Measurements from ENCODE around the gene PTCH2.

PTCH2 gene

DNA sequence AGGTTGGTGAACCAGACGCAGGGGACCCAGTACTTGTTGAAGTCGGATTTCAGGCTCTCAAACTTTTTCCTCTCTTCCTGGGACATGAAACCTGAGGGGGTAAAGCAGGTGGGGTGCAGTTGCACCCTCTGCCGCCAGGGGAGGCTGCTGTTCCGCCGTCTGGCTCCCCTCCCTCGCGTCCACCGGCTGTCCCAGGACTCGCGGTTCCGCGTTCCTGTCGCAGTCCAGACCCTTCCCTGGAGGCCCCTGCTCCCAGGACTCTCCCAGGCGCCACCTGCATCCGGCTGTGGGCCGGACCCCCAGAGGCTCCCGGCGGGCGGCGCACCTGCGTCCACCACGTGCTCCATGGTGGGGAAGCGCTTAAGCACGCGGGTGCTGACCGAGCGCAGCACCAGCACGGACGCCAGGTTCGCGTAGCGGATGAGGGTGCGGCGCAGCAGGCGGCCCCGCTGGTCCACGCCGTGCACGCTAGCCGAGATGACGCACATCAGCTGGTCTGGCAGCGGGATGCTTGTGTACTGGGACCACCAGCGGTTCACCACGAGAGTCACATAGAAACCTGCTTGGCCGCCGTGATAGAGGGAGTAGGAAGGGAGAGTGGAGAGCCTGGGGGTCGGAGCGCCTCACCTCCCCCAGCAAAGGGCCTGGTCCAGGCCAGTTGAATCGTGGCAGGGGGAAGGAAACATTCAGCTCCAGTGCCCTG, 56.8 kb downstream of the PTCH2 start:
- in situ Hi-C loops (cut with HindIII; ENCODE audit: low pct_unique_long_range_greater_than_20kb, low sequenced_read_pairs), result no loop called here
- no peak for DNase-seq (ENCODE audit: low read depth in 1 of 2, low spot score in 1 of 2)
- no peak for TF ChIP-seq JUND (IDR thresholded peaks at IDR 0.05; ENCODE audit: low read depth)

- no peak for TF ChIP-seq JUND (IDR thresholded peaks at IDR 0.05; ENCODE audit: low read depth)
- DNase-seq (ENCODE audit: low read depth in 1 of 2, low spot score in 1 of 2), result no peak
- in situ Hi-C loops (cut with HindIII; ENCODE audit: low pct_unique_long_range_greater_than_20kb, low sequenced_read_pairs), result no loop called here
Observed at GRCh38 chr1:44785501-44786137, 57.4 kb downstream of the PTCH2 start.

- no peak for TF ChIP-seq JUND (IDR thresholded peaks at IDR 0.05; ENCODE audit: low read depth)
- no peak for DNase-seq (ENCODE audit: low read depth in 1 of 2, low spot score in 1 of 2)
- in situ Hi-C loops (cut with HindIII; ENCODE audit: low pct_unique_long_range_greater_than_20kb, low sequenced_read_pairs), result no loop called here
Observed at GRCh38 chr1:44785029-44785380, 58.0 kb downstream of the PTCH2 start.

- DNase-seq (ENCODE audit: low read depth in 1 of 2, low spot score in 1 of 2), result no peak
- TF ChIP-seq JUND (IDR thresholded peaks at IDR 0.05; ENCODE audit: low read depth), result no peak
- in situ Hi-C loops (cut with HindIII; ENCODE audit: low pct_unique_long_range_greater_than_20kb, low sequenced_read_pairs), result no loop called here
Observed at GRCh38 chr1:44784094-44785028, 58.7 kb downstream of the PTCH2 start.

- no peak for DNase-seq (ENCODE audit: low read depth in 1 of 2, low spot score in 1 of 2)
- TF ChIP-seq JUND (IDR thresholded peaks at IDR 0.05; ENCODE audit: low read depth), result no peak
- in situ Hi-C loops (cut with HindIII; ENCODE audit: low pct_unique_long_range_greater_than_20kb, low sequenced_read_pairs), result no loop called here
Observed at GRCh38 chr1:44783697-44784093, 59.4 kb downstream of the PTCH2 start.

DNA sequence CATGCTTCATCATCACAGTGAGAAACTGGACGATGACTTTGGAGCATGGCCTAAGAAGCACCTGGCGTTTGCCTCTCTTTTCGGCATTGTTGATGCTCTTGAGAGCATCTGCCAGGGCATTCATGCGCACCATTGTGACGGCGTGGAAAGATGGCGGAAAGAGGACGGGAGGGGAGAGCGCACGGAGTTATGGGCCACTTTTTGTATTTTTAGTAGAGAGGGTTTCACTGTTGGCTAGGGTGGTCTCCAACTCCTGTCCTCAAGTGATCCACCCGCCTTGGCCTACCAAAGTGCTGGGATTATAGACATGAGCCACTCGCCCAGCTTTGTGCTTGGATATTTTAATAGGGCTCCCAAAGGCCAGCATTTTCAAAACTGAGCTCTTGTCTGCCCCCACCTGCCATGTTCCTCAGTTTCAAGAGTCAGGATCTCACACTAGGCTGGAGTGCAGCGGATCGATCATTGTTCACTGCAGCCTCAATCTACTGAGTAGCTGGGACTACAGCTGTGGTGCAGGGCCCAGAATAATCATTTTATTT, 62.4 kb downstream of the PTCH2 start:
- in situ Hi-C loops (cut with HindIII; ENCODE audit: low pct_unique_long_range_greater_than_20kb, low sequenced_read_pairs), result no loop called here
- no peak for DNase-seq (ENCODE audit: low read depth in 1 of 2, low spot score in 1 of 2)
- no peak for TF ChIP-seq JUND (IDR thresholded peaks at IDR 0.05; ENCODE audit: low read depth)

GRCh38 chr1:44778705-44779576, 64.1 kb downstream of the PTCH2 start:
- no peak for DNase-seq (ENCODE audit: low read depth in 1 of 2, low spot score in 1 of 2)
- no peak for TF ChIP-seq JUND (IDR thresholded peaks at IDR 0.05; ENCODE audit: low read depth)

DNA sequence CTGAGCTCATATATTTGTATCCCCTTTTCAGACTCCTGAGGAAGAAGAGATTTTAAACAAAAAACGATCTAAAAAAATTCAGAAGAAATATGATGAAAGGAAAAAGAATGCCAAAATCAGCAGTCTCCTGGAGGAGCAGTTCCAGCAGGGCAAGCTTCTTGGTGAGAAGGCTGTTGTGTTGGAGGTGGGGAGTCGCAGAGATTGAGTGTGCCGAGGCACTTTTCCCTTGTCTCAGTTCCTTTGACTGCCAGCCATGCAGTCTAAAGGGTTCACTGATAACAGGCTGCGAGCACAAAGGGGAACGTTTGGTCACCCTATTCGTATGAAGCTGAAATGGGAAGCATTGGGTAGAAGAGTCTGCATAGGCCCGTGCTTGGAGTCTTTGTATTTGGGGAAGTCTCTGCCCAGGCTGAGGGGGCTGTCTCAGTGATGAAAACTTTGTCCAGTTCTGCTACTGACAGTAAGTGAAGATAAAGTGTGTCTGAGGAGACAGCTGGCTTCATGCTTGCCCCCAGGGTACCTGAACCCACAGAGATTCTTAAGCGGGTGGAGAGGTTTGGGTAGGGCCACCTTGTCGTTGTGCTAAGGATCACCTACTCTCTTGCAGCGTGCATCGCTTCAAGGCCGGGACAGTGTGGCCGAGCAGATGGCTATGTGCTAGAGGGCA, 65.0 kb downstream of the PTCH2 start:
- in situ Hi-C loops (cut with HindIII; ENCODE audit: low pct_unique_long_range_greater_than_20kb, low sequenced_read_pairs), result no loop called here
- TF ChIP-seq JUND (IDR thresholded peaks at IDR 0.05; ENCODE audit: low read depth), result no peak
- DNase-seq (ENCODE audit: low read depth in 1 of 2, low spot score in 1 of 2), result no peak

More at GRCh38 chr1:44778705-44779576, 64.1 kb downstream of the PTCH2 start:
- in situ Hi-C loops (cut with HindIII; ENCODE audit: low pct_unique_long_range_greater_than_20kb, low sequenced_read_pairs), result no loop called here

- in situ Hi-C loops (cut with HindIII; ENCODE audit: low pct_unique_long_range_greater_than_20kb, low sequenced_read_pairs), result no loop called here
- DNase-seq (ENCODE audit: low read depth in 1 of 2, low spot score in 1 of 2), result no peak
- no peak for TF ChIP-seq JUND (IDR thresholded peaks at IDR 0.05; ENCODE audit: low read depth)
Observed at GRCh38 chr1:44777547-44777946, 65.5 kb downstream of the PTCH2 start.

DNA sequence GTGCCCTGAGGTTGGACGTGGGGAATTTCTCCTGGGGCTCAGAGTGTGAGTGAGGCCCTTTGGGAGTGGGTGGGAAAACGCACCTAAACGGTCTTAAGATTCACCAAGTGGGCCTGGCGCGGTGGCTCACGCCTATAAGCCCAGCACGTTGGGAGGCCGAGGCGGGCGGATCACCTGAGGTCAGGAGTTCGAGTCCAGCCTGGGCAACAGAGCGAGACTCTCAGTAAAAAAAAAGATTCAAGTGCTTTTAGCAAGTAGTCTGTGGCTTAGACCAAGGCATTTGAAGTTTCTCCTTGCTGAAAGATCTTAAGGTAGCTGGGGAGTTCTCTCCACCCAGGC, 66.4 kb downstream of the PTCH2 start:
- no peak for DNase-seq (ENCODE audit: low read depth in 1 of 2, low spot score in 1 of 2)
- TF ChIP-seq JUND (IDR thresholded peaks at IDR 0.05; ENCODE audit: low read depth), result no peak
- in situ Hi-C loops (cut with HindIII; ENCODE audit: low pct_unique_long_range_greater_than_20kb, low sequenced_read_pairs), result no loop called here

DNA sequence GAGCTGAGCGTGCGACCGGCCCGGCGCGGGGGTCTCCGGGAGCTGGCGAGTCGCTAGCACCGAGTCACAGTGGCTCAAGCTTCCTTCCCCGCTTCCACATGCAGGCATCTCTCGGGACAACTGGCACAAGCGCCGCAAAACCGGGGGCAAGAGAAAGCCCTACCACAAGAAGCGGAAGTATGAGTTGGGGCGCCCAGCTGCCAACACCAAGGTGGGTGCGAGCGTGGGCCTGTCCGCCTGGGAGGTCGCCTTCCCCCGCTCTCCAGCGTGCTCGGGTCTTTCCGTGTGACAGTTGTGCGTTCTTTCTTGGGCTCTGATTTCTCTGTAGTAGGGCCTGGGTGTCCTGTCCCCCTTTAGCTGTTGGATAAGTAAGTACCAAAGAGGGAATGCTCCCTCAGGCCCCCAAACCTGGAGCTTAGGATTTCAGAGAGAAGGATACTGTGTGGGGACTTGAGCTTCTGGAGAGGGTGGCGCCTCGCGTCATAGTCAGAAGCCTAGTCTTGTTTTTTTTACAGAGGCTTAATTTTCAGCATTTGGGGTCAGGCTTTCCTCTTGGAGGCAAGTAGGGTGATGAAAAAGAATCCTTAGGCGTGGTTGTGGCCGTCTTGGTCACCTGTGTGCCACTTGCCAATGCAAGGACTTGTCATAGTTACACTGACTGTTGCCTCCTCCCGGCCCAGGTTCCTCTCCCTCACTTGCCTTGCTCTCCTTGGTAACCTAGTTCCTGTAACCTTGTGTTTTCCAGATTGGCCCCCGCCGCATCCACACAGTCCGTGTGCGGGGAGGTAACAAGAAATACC, 66.9 kb downstream of the PTCH2 start:
- in situ Hi-C loops (cut with HindIII; ENCODE audit: low pct_unique_long_range_greater_than_20kb, low sequenced_read_pairs), result no loop called here
- TF ChIP-seq JUND (IDR thresholded peaks at IDR 0.05; ENCODE audit: low read depth), result no peak
- no peak for DNase-seq (ENCODE audit: low read depth in 1 of 2, low spot score in 1 of 2)
